ENCODE data around the gene SRSF7.

DNA sequence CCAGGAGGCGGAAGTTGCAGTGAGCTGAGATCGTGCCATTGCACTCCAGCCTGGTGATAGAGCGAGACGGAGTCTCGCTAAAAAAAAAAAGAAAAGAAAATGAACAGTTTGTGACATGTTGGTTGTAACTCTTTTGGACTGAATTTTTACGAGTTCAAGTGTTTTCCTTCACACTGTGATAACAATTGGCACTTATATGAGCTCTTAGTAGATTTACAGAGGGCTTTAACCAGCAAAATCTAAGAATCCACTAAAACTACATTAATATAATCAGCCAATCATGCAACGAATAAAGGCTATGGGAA lies 24.7 kb upstream of the SRSF7 start:
- TF ChIP-seq, protein P1, sequence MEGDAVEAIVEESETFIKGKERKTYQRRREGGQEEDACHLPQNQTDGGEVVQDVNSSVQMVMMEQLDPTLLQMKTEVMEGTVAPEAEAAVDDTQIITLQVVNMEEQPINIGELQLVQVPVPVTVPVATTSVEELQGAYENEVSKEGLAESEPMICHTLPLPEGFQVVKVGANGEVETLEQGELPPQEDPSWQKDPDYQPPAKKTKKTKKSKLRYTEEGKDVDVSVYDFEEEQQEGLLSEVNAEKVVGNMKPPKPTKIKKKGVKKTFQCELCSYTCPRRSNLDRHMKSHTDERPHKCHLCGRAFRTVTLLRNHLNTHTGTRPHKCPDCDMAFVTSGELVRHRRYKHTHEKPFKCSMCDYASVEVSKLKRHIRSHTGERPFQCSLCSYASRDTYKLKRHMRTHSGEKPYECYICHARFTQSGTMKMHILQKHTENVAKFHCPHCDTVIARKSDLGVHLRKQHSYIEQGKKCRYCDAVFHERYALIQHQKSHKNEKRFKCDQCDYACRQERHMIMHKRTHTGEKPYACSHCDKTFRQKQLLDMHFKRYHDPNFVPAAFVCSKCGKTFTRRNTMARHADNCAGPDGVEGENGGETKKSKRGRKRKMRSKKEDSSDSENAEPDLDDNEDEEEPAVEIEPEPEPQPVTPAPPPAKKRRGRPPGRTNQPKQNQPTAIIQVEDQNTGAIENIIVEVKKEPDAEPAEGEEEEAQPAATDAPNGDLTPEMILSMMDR (IDR thresholded peaks at IDR 0.05; ENCODE audit: low read depth, low read length) = no peak
- TF ChIP-seq, protein P2, sequence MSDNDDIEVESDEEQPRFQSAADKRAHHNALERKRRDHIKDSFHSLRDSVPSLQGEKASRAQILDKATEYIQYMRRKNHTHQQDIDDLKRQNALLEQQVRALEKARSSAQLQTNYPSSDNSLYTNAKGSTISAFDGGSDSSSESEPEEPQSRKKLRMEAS (IDR thresholded peaks at IDR 0.05; ENCODE audit: low read depth, low read length) = no peak
- TF ChIP-seq POLR2A (IDR thresholded peaks at IDR 0.05; ENCODE audit: extremely low read depth, insufficient read length) = no peak
